Kidney epithelial cell (primary cell): ENCODE data around the gene TSPAN12. TPM values are rescaled to one million over a fixed set of nuclear protein-coding genes. Genes with fewer than 3 reads are reported as not detected.
"Not testable (repeated sequence)": the region's sequence is repeated elsewhere in the genome, so short reads cannot be mapped to it uniquely, and the experiment has no call there.

Experiments used
- DNase-seq: peaks from one replicate; pipeline ENCODE4 v3.0.0-alpha.2; 2010; ENCODE audit warnings: low read depth
- H3K27me3 ChIP-seq: 2 replicates; pipeline ENCODE4 v1.6.0; 2011; ENCODE audit warnings: low read length; ENCODE audit not compliant: control insufficient read depth, insufficient read depth
- H3K36me3 ChIP-seq: 2 replicates; pipeline ENCODE4 v1.5.1; 2011; ENCODE audit warnings: low read length; ENCODE audit not compliant: control insufficient read depth, insufficient read depth
- H3K4me3 ChIP-seq: 2 replicates; pipeline ENCODE4 v1.5.1; 2011; ENCODE audit warnings: low read depth, mild to moderate bottlenecking, control low read depth, low read length
- CTCF ChIP-seq: IDR thresholded peaks from 2 replicates; pipeline ENCODE4 v1.5.1; 2011; ENCODE audit warnings: mild to moderate bottlenecking, moderate library complexity, low read length, control low read depth, inconsistent platforms; ENCODE audit not compliant: insufficient read depth, poor library complexity, severe bottlenecking
- total RNA-seq: library from RNA; depleted of rRNA; stranded (reverse); fragments of >200 nt; gene quantifications from 2 replicates; pipeline ENCODE4 v1.2.3, GENCODE V29; 2015

The TSPAN12 gene
- total RNA-seq, result 10.9 and 12.5 TPM in 2 replicates

GRCh38 chr7:120857588-120858573 is at the start of gene TSPAN12:
Gene TSPAN12 (minus strand): TSS chr7:120858144. CDS start chr7:120856763, 1,381 bp downstream.
- TF ChIP-seq CTCF, result peak; percentile 29
- no peak for DNase-seq
- Histone ChIP-seq H3K36me3 (no peaks in the 10 kb centered on the region), H3K4me3 (peak within 1 kb of the TSS; percentile 73), H3K27me3 (no peaks in the 10 kb centered on the region)

GRCh38 chr7:120898715-120899499 is 41.0 kb upstream of the TSPAN12 start:
- Histone ChIP-seq H3K4me3 (no peak overlapping the region), H3K27me3 (no peaks in the 10 kb centered on the region), H3K36me3 (no peaks in the 10 kb centered on the region)
- no peak for TF ChIP-seq CTCF
- DNase-seq, result no peak

- DNase-seq, H3K36me3 ChIP-seq, H3K4me3 ChIP-seq, H3K27me3 ChIP-seq: not testable (repeated sequence)
Observed at GRCh38 chr7:120895253-120895652, 37.3 kb upstream of the TSPAN12 start.

- H3K4me3 ChIP-seq, H3K36me3 ChIP-seq, H3K27me3 ChIP-seq, DNase-seq: not testable (repeated sequence)
Observed at GRCh38 chr7:120885602-120886001, 27.7 kb upstream of the TSPAN12 start.

GRCh38 chr7:120877701-120878100 is 19.8 kb upstream of the TSPAN12 start:
- no peak for DNase-seq
- no peak for TF ChIP-seq CTCF
- Histone ChIP-seq H3K4me3 (no peak overlapping the region), H3K27me3 (no peaks in the 10 kb centered on the region), H3K36me3 (no peaks in the 10 kb centered on the region)

GRCh38 chr7:120876922-120877321 is 19.0 kb upstream of the TSPAN12 start:
- DNase-seq, result no peak
- no peak overlapping the region for H3K4me3 ChIP-seq
- no peak for TF ChIP-seq CTCF
- H3K27me3 ChIP-seq, result no peaks in the 10 kb centered on the region
- no peaks in the 10 kb centered on the region for H3K36me3 ChIP-seq
